ENCODE data around the gene ULK4.

DNA sequence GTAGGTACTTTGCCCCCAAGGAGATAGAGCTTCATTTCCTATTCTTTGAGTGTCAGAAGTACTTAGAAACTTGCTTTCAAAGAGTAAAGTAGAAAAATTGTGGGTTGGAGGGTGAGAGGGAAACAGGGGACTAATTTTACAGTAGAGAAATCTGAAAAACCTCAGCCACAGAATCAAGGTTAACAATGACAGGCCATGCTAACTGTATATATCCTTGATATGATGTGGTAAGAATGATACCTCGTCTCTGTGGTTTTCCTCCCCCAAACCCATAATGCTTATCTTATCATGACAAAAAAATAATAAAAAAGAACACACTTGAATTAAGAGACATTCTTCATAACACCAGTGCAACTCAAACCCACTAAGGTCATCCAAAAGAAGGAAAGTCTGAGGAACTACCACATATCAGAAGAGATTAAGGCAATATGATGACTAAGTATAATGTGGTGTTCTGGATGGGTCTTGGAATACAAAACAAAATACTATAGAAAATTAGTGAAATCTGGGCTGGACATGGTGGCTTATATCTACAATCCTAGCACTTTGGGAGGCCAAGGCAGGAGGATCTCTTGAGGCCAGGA, 360.4 kb downstream of the ULK4 start:
- TF ChIP-seq CTCF (conservative IDR thresholded peaks at IDR 0.05) (no peak), ZFX (IDR thresholded peaks at IDR 0.05) (no peak)

Measured in C4-2B (cell line).